Activated CD4-positive, alpha-beta memory T cell treated with anti-CD3 and anti-CD28 coated beads, Interleukin-2, amount 10 ng/mL, durations not matched to agents 7 days and 5 days (primary cell): ENCODE data around the gene GADD45GIP1. TPM values are rescaled to one million over a fixed set of nuclear protein-coding genes. Genes with fewer than 3 reads are reported as not detected.
"Not testable (repeated sequence)": the region's sequence is repeated elsewhere in the genome, so short reads cannot be mapped to it uniquely, and the experiment has no call there.

Experiments used
- CTCF ChIA-PET: fragments of 350-600 bp; sonication (Branson Sonifier 250); formaldehyde crosslinking; loops from one replicate; lab custom pipeline; 2021; ENCODE audit warnings: antibody characterized with exemption, inconsistent platforms; lab: Charles Lee
- POLR2A ChIA-PET: fragments of 350-600 bp; sonication (Branson Sonifier 250); formaldehyde crosslinking; loops from one replicate; lab custom pipeline; 2021; ENCODE audit warnings: antibody characterized with exemption; lab: Charles Lee
- DNase-seq: peaks from one replicate; pipeline ENCODE4 v3.0.0-alpha.2; 2020
- H3K27ac Mint-ChIP-seq: one replicate; pipeline ENCODE4 v1.8.0; 2021; ENCODE audit warnings: mild to moderate bottlenecking, mixed read lengths
- H3K27me3 Mint-ChIP-seq: one replicate; pipeline ENCODE4 v1.8.0; 2021; ENCODE audit warnings: mixed read lengths
- H3K36me3 Mint-ChIP-seq: one replicate; pipeline ENCODE4 v1.8.0; 2021; ENCODE audit warnings: low read depth, mixed read lengths
- H3K4me1 Mint-ChIP-seq: one replicate; pipeline ENCODE4 v1.8.0; 2021; ENCODE audit warnings: mixed read lengths
- H3K4me3 Mint-ChIP-seq: one replicate; pipeline ENCODE4 v1.8.0; 2021; ENCODE audit warnings: mild to moderate bottlenecking, mixed read lengths
- H3K9me3 Mint-ChIP-seq: one replicate; pipeline ENCODE4 v1.8.0; 2021; ENCODE audit warnings: mixed read lengths
- total RNA-seq, 2 experiments: library from RNA; stranded (reverse); gene quantifications; one replicate each; pipeline ENCODE4 v1.2.3, GENCODE V29; 2021

GADD45GIP1 gene
- total RNA-seq, 2 experiments from 2014 or later, result 17.5 to 18.4 TPM

DNA sequence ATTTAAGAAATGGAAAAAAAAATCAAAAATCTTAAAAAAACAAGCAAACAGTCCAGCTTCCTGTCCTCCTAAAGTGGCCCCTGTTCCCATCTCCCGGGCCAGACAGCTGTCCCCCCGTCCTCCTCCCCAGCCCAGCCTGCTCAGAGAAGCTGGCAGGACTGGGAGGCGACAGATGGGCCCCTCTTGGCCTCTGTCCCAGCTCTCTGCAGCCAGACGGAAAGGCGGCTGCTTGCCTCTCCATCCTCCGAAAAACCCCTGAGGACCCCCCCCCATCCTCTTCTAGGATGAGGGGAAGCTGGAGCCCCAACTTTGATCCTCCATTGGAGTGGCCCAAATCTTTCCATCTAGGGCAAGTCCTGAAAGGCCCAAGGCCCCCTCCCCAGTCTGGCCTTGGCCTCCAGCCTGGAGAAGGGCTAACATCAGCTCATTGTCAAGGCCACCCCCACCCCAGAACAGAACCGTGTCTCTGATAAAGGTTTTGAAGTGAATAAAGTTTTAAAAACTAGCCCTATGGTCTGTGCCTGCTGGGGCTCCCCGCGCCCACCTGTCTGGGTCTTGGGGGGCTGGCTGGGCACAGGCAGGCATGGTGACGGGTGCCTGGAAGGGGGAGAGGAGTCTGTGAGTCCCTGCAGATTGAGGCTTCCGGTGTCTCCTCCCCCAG, 3.8 kb downstream of the GADD45GIP1 start:
- H3K4me3 Mint-ChIP-seq, result no peak overlapping the region
- CTCF ChIA-PET, result interaction anchor here (1.4 to 5.4 kb wide), 2 partner anchors 11 to 68 kb away, joined by 3 to 45 read pairs; no protein-coding TSS in a partner anchor
- H3K36me3 Mint-ChIP-seq, result peaks cover 62% of the 10 kb centered on the region
- H3K27me3 Mint-ChIP-seq, result no peaks in the 10 kb centered on the region
- H3K27ac Mint-ChIP-seq, result no peak overlapping the region
- H3K9me3 Mint-ChIP-seq, result no peaks in the 10 kb centered on the region
- DNase-seq, result no peak
- POLR2A ChIA-PET, result interaction anchor here (0.9 to 5.1 kb wide), 8 partner anchors 7 to 146 kb away, joined by 3 to 43 read pairs (median 4); partner anchors contain the start of genes FARSA and RAD23A
- peaks cover 49% of the 10 kb centered on the region for H3K4me1 Mint-ChIP-seq

DNA sequence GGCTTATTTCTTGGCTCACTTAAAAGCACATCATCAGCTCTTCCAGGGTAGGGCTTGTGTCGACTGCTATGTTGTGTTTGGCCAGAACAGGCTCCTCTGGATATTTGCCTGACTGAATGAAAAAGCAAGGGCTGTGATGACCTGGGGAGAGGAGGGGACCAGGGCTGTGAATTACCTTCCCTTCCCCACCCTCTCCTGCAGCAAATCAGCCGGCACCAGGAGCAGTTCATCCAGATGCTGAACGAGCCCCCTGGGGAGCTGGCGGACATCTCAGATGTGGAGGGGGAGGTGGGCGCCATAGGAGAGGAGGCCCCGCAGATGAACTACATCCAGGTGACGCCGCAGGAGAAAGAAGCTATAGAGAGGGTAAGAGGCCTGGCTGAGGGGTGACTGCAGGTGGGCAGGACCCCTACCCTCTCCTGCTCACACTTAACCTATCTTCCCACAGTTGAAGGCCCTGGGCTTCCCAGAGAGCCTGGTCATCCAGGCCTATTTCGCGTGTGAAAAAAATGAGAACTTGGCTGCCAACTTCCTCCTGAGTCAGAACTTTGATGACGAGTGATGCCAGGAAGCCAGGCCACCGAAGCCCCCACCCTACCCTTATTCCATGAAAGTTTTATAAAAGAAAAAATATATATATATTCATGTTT, 4.4 kb downstream of the GADD45GIP1 start:
- DNase-seq, result no peak
- Mint-ChIP-seq H3K9me3 (no peaks in the 10 kb centered on the region), H3K27me3 (no peaks in the 10 kb centered on the region), H3K36me3 (peaks cover 68% of the 10 kb centered on the region), H3K27ac (no peak overlapping the region), H3K4me3 (no peak overlapping the region), H3K4me1 (peaks cover 51% of the 10 kb centered on the region)
- CTCF ChIA-PET, result interaction anchor here (1.4 to 5.4 kb wide), 2 partner anchors 12 to 67 kb away, joined by 3 to 45 read pairs; no protein-coding TSS in a partner anchor
- POLR2A ChIA-PET, result interaction anchor here (1.0 to 5.1 kb wide), 5 partner anchors 6 to 68 kb away, joined by 3 to 43 read pairs (median 4); partner anchors contain the start of gene RAD23A

DNA sequence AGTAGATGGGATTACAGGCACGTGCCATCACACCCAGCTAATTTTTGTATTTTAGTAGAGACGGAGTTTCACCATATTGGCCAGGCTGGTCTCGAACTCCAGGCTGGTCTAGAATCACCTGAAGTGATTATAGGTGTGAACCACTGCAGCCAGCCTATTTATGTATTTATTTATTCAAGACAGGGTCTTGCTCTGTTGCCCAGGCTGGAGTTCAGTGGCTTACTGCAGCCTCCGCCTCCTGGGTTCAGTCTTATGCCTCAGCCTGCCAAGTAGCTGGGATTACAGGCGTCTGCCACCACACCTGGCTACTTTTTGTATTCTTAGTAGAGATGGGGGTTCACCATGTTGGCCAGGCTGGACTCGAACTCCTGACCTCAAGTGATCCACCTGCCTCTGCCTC, 5.0 kb downstream of the GADD45GIP1 start:
- H3K27ac Mint-ChIP-seq, result peak overlapping the region; percentile 23
- H3K4me3 Mint-ChIP-seq, result not testable (repeated sequence)

DNA sequence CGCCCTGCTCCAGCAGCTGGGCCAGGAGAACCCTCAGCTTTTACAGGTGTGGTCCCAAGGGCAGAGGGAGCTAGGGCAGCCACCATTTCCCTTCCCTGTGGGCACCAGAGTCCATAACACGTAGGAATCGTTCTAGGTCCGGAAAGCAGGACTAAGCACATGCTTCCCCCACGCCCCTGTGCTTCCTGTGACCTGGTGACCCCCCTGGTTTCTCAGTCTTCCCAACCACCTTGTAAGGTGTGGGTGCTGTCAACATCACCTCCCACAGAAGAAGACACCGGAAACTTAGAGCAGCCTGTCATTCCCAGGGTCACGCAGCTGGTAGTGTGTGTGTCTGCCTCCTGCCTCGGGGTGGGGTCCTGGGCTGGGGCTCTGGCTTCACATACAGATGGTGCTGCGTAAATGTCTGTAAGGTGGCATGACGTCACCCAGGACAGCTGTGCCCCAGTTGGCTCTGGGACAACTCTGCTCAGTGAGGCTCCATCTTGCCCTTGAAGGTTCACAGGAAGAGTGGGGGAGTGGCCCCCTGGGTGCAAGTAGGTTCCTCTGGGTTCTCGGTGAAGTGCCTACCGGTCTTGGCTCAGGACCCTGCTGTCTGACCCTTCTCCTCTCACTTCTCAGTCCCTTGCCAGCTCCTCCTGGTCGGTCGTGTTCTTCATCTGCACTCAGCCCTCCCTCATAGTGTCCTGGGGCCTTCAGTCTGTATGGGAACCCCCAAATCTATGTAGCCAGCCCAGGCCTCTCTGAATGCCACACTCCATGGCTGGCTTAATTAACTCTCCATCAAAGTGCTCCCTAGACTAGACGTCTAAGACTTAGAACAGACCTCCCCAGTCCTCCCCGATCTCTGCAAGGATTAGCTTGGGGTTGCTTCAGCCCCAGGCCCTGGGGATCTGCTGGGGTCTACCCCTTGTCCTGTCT, 7.4 kb downstream of the GADD45GIP1 start:
- Mint-ChIP-seq H3K36me3 (peaks cover 80% of the 10 kb centered on the region), H3K4me1 (peaks cover 56% of the 10 kb centered on the region), H3K27me3 (no peaks in the 10 kb centered on the region), H3K27ac (no peak overlapping the region), H3K4me3 (no peak overlapping the region), H3K9me3 (no peaks in the 10 kb centered on the region)
- POLR2A ChIA-PET, result interaction anchor here (0.7 to 1.0 kb wide), 2 partner anchors 17 to 36 kb away, joined by 4 to 6 read pairs; partner anchors contain the start of gene FARSA
- DNase-seq, result no peak
- CTCF ChIA-PET, result interaction anchor here (1.0 kb wide), 1 partner anchor 16 kb away, joined by 3 read pairs; no protein-coding TSS in a partner anchor

More for the DNA sequence above, 5.0 kb downstream of the GADD45GIP1 start:
- Mint-ChIP-seq H3K4me1 (peaks cover 55% of the 10 kb centered on the region), H3K36me3 (peaks cover 69% of the 10 kb centered on the region)
- DNase-seq, H3K27me3 Mint-ChIP-seq, H3K9me3 Mint-ChIP-seq: not testable (repeated sequence)
- POLR2A ChIA-PET, result interaction anchor here (1.0 to 2.4 kb wide), 3 partner anchors 14 to 67 kb away, joined by 3 to 8 read pairs (median 4); no protein-coding TSS in a partner anchor
- CTCF ChIA-PET, result interaction anchor here (5.4 kb wide), 1 partner anchor 13 kb away, joined by 45 read pairs; no protein-coding TSS in a partner anchor

GRCh38 chr19:12948612-12949362, 8.2 kb downstream of the GADD45GIP1 start:
- no peaks in the 10 kb centered on the region for H3K27me3 Mint-ChIP-seq
- H3K4me1 Mint-ChIP-seq, result peaks cover 56% of the 10 kb centered on the region
- no peak overlapping the region for H3K4me3 Mint-ChIP-seq
- no peak overlapping the region for H3K27ac Mint-ChIP-seq
- no peaks in the 10 kb centered on the region for H3K9me3 Mint-ChIP-seq
- no peak for DNase-seq
- POLR2A ChIA-PET, result interaction anchor here (1.5 to 5.4 kb wide), 2 partner anchors 6 to 157 kb away, joined by 6 to 43 read pairs; partner anchors contain the start of genes GADD45GIP1 and JUNB
- peaks cover 82% of the 10 kb centered on the region for H3K36me3 Mint-ChIP-seq
- CTCF ChIA-PET, result interaction anchor here (1.0 to 1.8 kb wide), 3 partner anchors 17 to 113 kb away, joined by 3 to 8 read pairs (median 3); no protein-coding TSS in a partner anchor

GRCh38 chr19:12947702-12948611, 9.1 kb downstream of the GADD45GIP1 start:
- H3K9me3 Mint-ChIP-seq, result no peaks in the 10 kb centered on the region
- ChIA-PET POLR2A (interaction anchor here (0.9 to 5.4 kb wide), 5 partner anchors 7 to 156 kb away, joined by 3 to 43 read pairs (median 6); partner anchors contain the start of genes FARSA, GADD45GIP1 and JUNB), CTCF (interaction anchor here (1.4 to 1.8 kb wide), 2 partner anchors 17 to 114 kb away, joined by 3 to 8 read pairs; no protein-coding TSS in a partner anchor)
- H3K4me3 Mint-ChIP-seq, result no peak overlapping the region
- H3K36me3 Mint-ChIP-seq, result peaks cover 83% of the 10 kb centered on the region
- no peak overlapping the region for H3K27ac Mint-ChIP-seq
- peaks cover 62% of the 10 kb centered on the region for H3K4me1 Mint-ChIP-seq
- DNase-seq, result no peak
- H3K27me3 Mint-ChIP-seq, result no peaks in the 10 kb centered on the region

DNA sequence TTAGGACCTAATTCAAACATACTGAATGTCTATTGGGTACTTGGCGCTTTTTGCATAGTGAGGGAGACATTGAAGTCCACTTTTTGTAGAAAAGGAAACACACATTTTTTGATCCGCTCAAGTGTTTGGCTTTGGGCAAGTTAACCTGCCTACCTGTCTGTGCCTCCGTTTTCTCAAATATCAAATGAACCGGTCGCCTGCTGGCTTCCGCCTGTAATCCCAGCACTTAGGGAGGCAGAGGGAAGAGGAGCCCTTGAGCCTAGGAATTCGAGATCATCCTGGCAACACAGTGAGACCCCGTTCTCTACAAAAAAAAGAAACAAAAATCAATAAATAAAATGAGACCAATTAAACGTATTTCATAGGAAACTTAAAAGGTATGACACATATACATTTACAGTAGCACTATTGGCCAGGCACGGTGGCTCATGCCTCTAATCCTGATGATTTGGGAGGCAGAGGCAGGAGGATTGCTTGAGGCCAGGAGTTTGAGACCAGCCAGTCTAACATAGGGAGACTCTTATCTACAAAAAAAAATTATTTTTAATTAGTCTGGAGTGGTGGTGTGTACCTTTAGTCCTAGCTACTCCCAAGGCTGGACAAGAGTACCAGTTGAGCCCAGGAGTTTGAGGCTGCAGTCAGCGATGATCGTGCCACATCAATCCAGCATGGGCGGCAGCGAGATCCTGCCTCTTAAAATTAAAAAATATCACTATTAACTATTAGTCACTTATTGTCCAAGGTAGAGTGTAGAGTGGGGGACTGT, 10.1 kb downstream of the GADD45GIP1 start:
- Mint-ChIP-seq H3K9me3 (no peaks in the 10 kb centered on the region), H3K36me3 (peaks cover 85% of the 10 kb centered on the region), H3K27me3 (no peaks in the 10 kb centered on the region), H3K4me1 (peaks cover 71% of the 10 kb centered on the region), H3K27ac (peak overlapping the region; percentile 85), H3K4me3 (peak overlapping the region; percentile 92)
- no peak for DNase-seq
- CTCF ChIA-PET, result interaction anchor here (0.9 to 1.8 kb wide), 5 partner anchors 8 to 115 kb away, joined by 3 to 14 read pairs (median 4); no protein-coding TSS in a partner anchor
- POLR2A ChIA-PET, result interaction anchor here (0.6 to 5.4 kb wide), 9 partner anchors 8 to 155 kb away, joined by 3 to 43 read pairs (median 7); partner anchors contain the start of genes CALR, DNASE2, FARSA and GADD45GIP1

- H3K9me3 Mint-ChIP-seq, result no peaks in the 10 kb centered on the region
- peaks cover 76% of the 10 kb centered on the region for H3K4me1 Mint-ChIP-seq
- peak overlapping the region; percentile 85 for H3K27ac Mint-ChIP-seq
- CTCF ChIA-PET, result interaction anchor here (0.9 to 1.3 kb wide), 3 partner anchors 9 to 61 kb away, joined by 4 to 14 read pairs (median 4); no protein-coding TSS in a partner anchor
- POLR2A ChIA-PET, result interaction anchor here (0.6 to 5.4 kb wide), 7 partner anchors 9 to 154 kb away, joined by 3 to 43 read pairs (median 9); partner anchors contain the start of genes CALR, DNASE2, FARSA and GADD45GIP1
- peak overlapping the region; percentile 92 for H3K4me3 Mint-ChIP-seq
- DNase-seq, result peak; percentile 61
- H3K36me3 Mint-ChIP-seq, result peaks cover 85% of the 10 kb centered on the region
- H3K27me3 Mint-ChIP-seq, result no peaks in the 10 kb centered on the region
These were observed 10.8 kb downstream of the GADD45GIP1 start for GRCh38 chr19:12946092-12946721.

DNA sequence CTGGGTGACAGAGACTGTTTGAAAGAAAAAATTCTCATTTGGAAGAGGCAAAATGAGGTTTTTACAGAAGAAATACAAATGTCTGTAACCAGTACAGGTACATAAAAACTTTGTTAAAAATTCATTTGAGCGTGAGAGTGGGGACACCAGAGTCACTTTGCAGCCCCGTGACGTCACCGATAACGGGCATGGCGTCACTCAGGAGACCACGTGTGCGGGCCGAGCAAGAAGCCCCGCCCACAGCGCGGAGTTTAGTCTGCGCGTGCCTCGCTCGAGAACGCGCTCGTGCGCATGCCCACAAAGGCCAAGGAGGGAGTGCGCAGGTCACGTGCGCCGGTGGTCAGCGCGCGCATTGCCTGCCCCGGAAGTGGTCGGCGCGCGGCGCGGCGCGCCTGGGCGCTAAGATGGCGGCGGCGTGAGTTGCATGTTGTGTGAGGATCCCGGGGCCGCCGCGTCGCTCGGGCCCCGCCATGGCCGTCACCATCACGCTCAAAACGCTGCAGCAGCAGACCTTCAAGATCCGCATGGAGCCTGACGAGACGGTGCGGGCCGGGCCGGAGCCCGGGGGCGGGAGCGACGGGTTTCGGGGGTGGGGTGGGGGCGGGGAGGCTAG, 11.4 kb downstream of the GADD45GIP1 start, which contains the start of gene RAD23A:
Gene RAD23A (plus strand): TSS at position 384 of the 613 bp plus-strand sequence. CDS start 87 bp downstream, at position 471.
- H3K9me3 Mint-ChIP-seq, result no peaks in the 10 kb centered on the region
- H3K4me3 Mint-ChIP-seq, result peak within 1 kb of the TSS; percentile 92
- POLR2A ChIA-PET, result interaction anchor here (0.9 to 5.4 kb wide), 6 partner anchors 8 to 65 kb away, joined by 5 to 43 read pairs (median 10); partner anchors contain the start of genes CALR, DNASE2, FARSA and GADD45GIP1
- peak within 1 kb of the TSS; percentile 92 for H3K27ac Mint-ChIP-seq
- H3K4me1 Mint-ChIP-seq, result peaks cover 76% of the 10 kb centered on the region
- CTCF ChIA-PET, result interaction anchor here (0.9 to 1.3 kb wide), 3 partner anchors 9 to 60 kb away, joined by 4 to 14 read pairs (median 4); no protein-coding TSS in a partner anchor
- peak; percentile 99 for DNase-seq
- H3K36me3 Mint-ChIP-seq, result peaks cover 85% of the 10 kb centered on the region
- no peaks in the 10 kb centered on the region for H3K27me3 Mint-ChIP-seq
